Mucosa of stomach (tissue), 1 donor: ENCODE measurements around the gene CPNE8.

Experiments
- H3K27me3 ChIP-seq: one replicate; pipeline ENCODE4 v1.7.0; 2013; ENCODE audit warnings: mild to moderate bottlenecking, low read length; ENCODE audit not compliant: control insufficient read depth, insufficient read depth
- H3K36me3 ChIP-seq: one replicate; pipeline ENCODE4 v1.7.0; 2013; ENCODE audit warnings: low read length; ENCODE audit not compliant: control insufficient read depth, insufficient read depth
- H3K4me1 ChIP-seq: one replicate; pipeline ENCODE4 v1.7.0; 2013; ENCODE audit warnings: mild to moderate bottlenecking, low read length; ENCODE audit not compliant: control insufficient read depth, insufficient read depth
- H3K4me3 ChIP-seq: one replicate; pipeline ENCODE4 v1.7.0; 2013; ENCODE audit warnings: low read length
- H3K9ac ChIP-seq: one replicate; pipeline ENCODE4 v1.7.0; 2013; ENCODE audit warnings: mild to moderate bottlenecking, low read length, moderate library complexity
- H3K9me3 ChIP-seq: one replicate; pipeline ENCODE4 v1.7.0; 2013; ENCODE audit warnings: mild to moderate bottlenecking, low read length, moderate library complexity; ENCODE audit not compliant: control insufficient read depth
- donor health status: Pancreatic carcinoma.

CPNE8 gene

DNA sequence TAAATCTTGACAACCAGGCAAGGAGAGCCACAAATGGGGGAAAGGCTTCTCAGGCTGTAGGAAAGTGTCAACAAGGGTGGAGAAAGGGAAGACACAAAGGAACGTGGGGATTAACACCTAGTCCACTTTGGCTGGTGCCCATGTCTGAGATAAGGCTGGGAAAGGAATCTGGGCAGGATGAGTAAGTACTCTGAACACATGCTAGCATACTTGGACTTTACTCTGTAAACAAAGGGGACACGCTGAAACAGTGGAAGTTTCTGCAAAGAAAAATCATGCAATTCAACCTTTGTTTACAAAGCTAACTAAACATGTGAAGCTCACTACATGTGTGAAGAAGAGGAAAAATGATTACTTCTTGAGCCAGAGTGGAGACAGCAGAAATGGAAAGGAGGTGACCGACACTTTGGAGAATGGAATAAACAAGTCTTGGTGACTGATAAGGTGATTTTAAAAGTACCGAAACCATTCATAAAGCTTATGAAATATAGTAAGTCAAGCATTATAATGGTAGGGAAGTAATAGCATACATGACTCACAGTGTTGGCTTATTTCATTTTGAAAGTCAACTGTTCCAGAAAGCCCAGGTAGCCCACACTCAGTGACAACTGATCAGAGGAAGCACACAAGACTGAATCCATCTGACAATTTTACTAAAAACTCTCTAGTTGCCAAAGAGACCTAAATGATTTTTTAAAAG is 13.2 kb downstream of the CPNE8 start:
- H3K4me3 ChIP-seq = no peak overlapping the region
- no peak overlapping the region for H3K9ac ChIP-seq

DNA sequence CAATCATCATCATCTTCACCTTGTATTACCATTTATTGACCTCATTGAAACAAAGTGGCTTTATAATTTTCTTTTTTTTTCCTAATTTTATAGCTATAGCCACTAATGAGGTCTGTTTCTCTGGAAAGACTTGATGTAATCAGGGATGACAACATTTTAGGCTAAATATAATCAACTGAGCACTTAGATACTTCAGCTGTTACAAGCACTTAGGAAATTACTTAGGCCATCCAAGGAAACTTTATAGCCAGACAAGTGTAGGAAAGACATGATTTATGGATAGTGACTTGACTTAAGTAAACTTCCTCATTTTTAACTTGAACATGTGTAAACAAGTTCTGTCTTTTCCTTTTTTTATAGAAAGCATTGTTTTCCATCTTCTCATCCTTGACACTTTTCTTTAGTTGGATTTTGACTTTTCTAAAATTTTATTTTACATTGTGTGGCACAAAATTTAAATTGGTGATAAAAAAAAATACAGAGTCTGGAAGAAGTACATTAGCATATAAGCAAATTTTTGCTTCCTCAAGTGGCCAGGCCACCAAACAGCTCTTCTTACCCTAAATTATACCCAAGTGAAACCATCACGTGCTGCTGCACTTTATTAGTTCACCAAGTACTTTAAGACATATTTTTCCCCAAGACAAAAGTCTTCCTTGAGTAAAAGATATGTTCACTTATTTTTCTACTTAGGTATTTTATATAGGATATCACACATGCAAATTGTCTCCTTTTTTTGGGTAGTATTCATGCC is 15.1 kb downstream of the CPNE8 start:
- H3K9me3 ChIP-seq = no peaks in the 10 kb centered on the region
- H3K4me1 ChIP-seq = peaks cover 29% of the 10 kb centered on the region
- H3K9ac ChIP-seq = no peak overlapping the region
- H3K27me3 ChIP-seq = no peaks in the 10 kb centered on the region
- H3K4me3 ChIP-seq = no peak overlapping the region
- H3K36me3 ChIP-seq = no peaks in the 10 kb centered on the region

More for the DNA sequence above, 13.2 kb downstream of the CPNE8 start:
- H3K36me3 ChIP-seq = no peaks in the 10 kb centered on the region
- H3K9me3 ChIP-seq = no peaks in the 10 kb centered on the region
- H3K27me3 ChIP-seq = no peaks in the 10 kb centered on the region
- H3K4me1 ChIP-seq = peaks cover 18% of the 10 kb centered on the region

DNA sequence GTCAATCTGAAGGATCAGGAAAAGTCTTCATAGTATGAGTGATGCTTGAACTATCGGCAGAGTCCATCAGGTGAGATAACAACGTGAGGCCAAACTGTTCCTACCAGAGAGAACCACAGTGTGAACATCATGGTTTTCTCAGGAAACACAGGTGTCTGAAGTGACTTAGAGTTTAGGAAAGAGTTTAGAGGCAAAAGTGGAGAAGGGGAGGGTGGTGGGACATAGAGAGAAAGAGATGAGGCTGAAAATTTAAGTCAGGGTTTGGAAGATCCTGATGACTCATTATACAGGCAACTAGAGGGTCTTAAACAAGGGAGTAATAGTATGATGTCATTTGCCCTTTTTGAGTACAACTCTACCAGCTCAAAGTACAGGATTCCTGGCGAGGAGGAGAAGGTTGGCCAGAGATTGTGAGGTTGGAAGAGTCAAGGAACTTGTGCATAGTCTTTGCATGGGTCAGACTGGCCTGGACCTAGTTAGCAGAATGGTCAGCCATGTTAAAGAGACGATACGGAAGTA is 16.0 kb downstream of the CPNE8 start:
- Histone ChIP-seq H3K9ac (no peak overlapping the region), H3K4me3 (no peak overlapping the region), H3K36me3 (no peaks in the 10 kb centered on the region), H3K9me3 (no peaks in the 10 kb centered on the region), H3K4me1 (peaks cover 29% of the 10 kb centered on the region), H3K27me3 (no peaks in the 10 kb centered on the region)

DNA sequence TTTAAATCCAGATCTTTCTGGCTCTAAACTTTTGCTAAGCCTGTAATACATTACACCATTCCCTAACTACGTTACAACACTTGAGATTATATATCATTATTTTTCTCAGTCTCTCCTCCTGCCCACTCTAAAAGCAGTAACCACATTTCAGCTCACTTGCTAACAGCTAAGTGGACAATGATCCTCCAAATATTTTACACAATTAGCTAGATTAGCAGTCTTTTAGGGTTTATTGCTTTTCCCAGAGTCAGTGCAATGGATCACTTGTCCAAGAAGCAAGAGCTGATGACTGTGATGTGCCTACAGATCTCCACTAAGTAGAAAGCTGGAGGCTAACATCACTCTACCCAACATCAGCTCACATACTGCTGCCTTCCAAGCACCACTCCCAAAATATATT is 17.6 kb downstream of the CPNE8 start:
- H3K4me3 ChIP-seq = no peak overlapping the region
- no peaks in the 10 kb centered on the region for H3K9me3 ChIP-seq
- H3K9ac ChIP-seq = no peak overlapping the region
- H3K4me1 ChIP-seq = peaks cover 24% of the 10 kb centered on the region
- no peaks in the 10 kb centered on the region for H3K36me3 ChIP-seq
- H3K27me3 ChIP-seq = no peaks in the 10 kb centered on the region

DNA sequence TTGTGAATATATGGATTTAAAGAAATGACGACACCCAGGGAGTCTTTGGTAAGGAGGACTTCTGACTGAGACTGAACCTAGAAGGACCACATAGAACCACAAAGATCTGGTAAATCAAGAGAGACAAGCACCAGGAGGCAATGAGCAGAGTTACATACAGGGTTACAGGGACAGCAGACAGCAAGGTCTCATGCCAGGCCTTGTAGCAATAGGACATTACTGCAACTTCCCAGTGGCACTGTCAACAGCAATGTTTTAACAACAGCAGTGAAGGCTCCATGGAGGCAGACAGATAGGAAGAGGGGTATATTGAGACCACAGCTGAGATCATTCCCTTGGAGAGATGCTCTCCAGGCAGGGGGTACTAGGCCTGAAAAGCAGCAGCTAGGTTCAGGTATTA is 18.5 kb downstream of the CPNE8 start:
- H3K4me1 ChIP-seq = peaks cover 24% of the 10 kb centered on the region

DNA sequence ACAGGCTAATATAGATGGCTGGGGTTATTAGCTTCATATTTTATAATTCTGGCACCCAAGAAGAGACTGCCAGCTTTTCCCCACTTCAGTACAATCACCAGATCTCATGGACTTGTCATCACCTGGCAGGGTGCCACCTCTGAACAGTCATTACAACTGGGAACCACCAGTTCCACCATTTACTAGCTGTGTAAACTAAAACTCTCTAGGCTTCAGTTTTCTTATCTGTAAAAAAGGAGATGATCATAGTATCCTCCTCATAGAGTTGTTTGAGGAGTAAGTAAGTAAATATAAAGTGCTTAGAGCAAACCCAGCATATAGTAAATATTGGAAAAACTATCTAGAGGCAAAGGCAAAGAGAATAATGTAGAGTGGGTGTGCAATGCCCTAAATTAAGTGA is 19.3 kb downstream of the CPNE8 start:
- H3K27me3 ChIP-seq = no peaks in the 10 kb centered on the region
- peaks cover 24% of the 10 kb centered on the region for H3K4me1 ChIP-seq
- no peak overlapping the region for H3K9ac ChIP-seq
- H3K9me3 ChIP-seq = no peaks in the 10 kb centered on the region
- H3K4me3 ChIP-seq = no peak overlapping the region
- H3K36me3 ChIP-seq = no peaks in the 10 kb centered on the region

More for the DNA sequence above, 18.5 kb downstream of the CPNE8 start:
- no peaks in the 10 kb centered on the region for H3K27me3 ChIP-seq
- no peaks in the 10 kb centered on the region for H3K9me3 ChIP-seq
- H3K4me3 ChIP-seq = no peak overlapping the region
- H3K9ac ChIP-seq = no peak overlapping the region
- H3K36me3 ChIP-seq = no peaks in the 10 kb centered on the region

DNA sequence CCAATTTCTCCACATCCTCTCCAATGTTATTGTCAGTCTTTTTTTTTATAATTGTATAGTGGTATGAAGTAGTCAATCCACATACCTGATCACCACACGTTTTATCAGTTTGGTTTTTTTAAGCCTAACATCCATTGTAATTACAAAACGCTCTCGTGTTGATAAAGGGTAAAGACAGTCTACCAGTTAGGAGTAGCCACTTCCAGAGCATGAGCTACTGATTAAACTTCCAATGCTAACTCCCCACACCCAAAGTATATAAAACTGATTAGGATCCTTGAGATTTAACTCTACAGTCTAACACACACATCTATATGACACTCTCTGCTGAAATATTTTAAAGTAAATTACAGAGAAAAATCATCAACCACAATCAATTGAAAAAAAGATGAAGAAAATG is 20.7 kb downstream of the CPNE8 start:
- Histone ChIP-seq H3K4me1 (peaks cover 19% of the 10 kb centered on the region), H3K27me3 (no peaks in the 10 kb centered on the region)

DNA sequence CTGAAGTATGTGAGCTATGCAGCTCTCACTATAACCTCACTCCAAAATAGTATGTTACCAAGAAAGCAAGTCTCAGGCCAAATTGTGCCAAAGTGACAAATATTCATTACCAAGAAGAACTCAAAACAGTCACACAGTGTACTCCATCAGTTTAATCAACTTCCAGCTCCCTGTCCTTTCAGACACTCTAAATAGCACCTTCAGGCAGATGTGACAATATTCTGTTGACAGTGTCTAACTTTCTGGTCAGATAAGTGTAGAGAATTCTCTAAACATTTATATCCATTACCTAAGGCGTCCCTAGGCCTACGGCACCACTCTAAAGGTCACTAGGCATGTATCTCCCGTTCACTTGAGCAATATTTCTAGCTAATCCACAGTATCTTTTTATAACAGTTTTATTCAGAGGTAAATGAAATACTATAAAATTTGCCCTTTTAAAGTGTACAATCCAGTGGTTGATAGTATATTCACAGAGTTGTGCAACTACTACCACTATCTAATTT is 21.7 kb downstream of the CPNE8 start:
- Histone ChIP-seq H3K27me3 (no peaks in the 10 kb centered on the region), H3K36me3 (no peaks in the 10 kb centered on the region), H3K9ac (no peak overlapping the region), H3K4me3 (no peak overlapping the region), H3K4me1 (peaks cover 17% of the 10 kb centered on the region), H3K9me3 (no peaks in the 10 kb centered on the region)

More for the DNA sequence above, 20.7 kb downstream of the CPNE8 start:
- H3K9me3 ChIP-seq = no peaks in the 10 kb centered on the region
- H3K9ac ChIP-seq = no peak overlapping the region
- no peaks in the 10 kb centered on the region for H3K36me3 ChIP-seq
- no peak overlapping the region for H3K4me3 ChIP-seq

DNA sequence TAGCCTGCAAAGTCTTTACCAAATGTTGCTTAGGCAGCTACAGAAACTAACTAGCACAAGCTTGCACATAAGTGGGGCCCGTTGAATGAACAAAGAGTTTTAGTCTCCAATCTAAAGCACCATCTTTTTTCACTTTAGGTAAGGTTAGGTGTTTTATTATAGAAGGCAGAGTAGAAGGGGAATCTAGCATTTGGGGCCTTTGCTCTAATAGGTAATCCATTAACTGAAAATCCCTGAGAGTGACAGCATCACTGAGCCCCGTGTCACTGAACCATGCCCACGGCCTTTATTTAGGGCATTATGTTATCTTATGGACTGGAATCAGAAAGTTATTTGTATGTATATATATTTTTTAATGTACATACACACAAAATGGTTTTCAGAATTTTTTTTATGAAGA is 25.1 kb downstream of the CPNE8 start:
- Histone ChIP-seq H3K4me1 (peaks cover under 1% of the 10 kb centered on the region), H3K36me3 (no peaks in the 10 kb centered on the region), H3K4me3 (no peak overlapping the region), H3K9me3 (no peaks in the 10 kb centered on the region), H3K27me3 (no peaks in the 10 kb centered on the region), H3K9ac (no peak overlapping the region)

DNA sequence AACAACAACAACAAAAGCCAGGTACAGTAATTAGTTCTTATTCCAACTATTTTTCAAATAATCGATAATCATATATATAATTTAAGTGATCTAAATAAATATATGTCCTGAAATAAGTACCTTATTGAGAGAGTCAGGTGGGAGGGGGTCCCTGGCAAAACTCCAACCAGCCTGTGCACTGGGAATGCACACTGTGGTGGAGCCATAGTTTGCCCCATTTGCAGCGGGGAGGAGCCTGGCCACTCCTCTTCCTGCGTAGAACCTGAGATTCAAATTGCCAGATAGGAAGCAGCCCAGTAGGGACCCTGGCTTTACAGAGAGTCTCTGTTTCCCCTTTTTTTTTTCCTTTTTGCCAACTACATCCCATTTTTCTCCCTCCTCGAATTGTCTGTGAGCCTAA is 26.4 kb downstream of the CPNE8 start:
- no peaks in the 10 kb centered on the region for H3K36me3 ChIP-seq
- H3K9me3 ChIP-seq = no peaks in the 10 kb centered on the region
- no peak overlapping the region for H3K9ac ChIP-seq
- H3K27me3 ChIP-seq = no peaks in the 10 kb centered on the region
- H3K4me1 ChIP-seq = no peaks in the 10 kb centered on the region
- H3K4me3 ChIP-seq = no peak overlapping the region

DNA sequence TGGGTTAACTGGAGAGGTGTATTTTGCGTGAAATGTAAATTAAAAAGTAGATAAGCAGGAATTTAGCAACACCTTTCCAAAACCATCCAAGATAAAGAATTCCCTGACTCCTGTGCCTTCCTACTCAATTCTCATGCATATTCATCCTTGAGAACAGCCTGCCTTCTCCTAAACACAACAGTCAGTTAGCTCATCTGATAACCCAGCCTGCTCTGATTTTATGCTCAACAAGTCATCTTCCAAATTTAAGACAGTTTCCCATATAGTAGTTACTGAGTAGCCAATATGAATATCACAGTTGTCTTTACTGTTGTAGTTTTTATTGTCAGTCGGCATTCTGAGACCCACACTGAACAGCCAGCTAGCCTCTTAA is 27.1 kb downstream of the CPNE8 start:
- Histone ChIP-seq H3K9ac (no peak overlapping the region), H3K9me3 (no peaks in the 10 kb centered on the region), H3K4me1 (no peaks in the 10 kb centered on the region), H3K4me3 (no peak overlapping the region), H3K27me3 (no peaks in the 10 kb centered on the region), H3K36me3 (no peaks in the 10 kb centered on the region)

DNA sequence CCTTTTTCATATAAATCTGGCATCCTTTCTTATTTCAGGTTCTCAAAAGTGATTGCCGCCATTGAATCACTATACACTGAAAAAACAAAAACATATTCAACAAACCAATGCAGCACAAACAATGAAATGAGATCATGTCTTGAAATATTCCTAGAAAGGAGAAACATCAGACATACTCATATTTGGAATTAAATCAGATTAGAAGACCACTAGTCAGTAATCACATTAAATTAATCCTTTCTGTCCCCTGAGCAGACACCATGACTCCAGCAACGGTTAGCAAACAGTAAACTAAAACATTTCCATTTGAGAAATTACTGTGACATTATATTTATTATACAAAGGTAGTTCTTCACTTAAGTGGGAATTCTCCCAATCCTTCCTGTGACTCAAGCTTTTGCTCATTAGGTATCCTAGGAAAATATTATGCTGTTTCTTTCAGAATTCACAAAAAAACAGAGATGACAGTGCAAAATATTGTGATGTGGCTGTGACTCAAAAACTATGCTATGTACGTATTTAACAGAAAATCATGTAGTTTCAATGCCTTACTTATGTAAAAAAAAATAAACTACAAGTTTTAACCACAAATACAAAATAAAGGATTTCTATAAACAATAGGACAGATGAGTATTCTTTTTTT is 29.7 kb downstream of the CPNE8 start:
- no peaks in the 10 kb centered on the region for H3K27me3 ChIP-seq
- no peak overlapping the region for H3K9ac ChIP-seq

More for the DNA sequence above, 29.7 kb downstream of the CPNE8 start:
- no peak overlapping the region for H3K4me3 ChIP-seq
- H3K36me3 ChIP-seq = no peaks in the 10 kb centered on the region
- no peaks in the 10 kb centered on the region for H3K9me3 ChIP-seq
- H3K4me1 ChIP-seq = no peaks in the 10 kb centered on the region
